Esophagus (tissue), 2 donors: ENCODE data around the gene GPR89A. TPM values are rescaled to one million over a fixed set of nuclear protein-coding genes. Genes with fewer than 3 reads are reported as not detected.

Experiments used
- H3K27ac ChIP-seq, 2 donors: one replicate each; pipeline ENCODE4 v1.5.1; 2013; ENCODE audit warnings: low read depth in 2 of 2, mild to moderate bottlenecking in 2 of 2, inconsistent platforms in 1 of 2, low read length in 1 of 2, moderate library complexity in 1 of 2
- H3K27me3 ChIP-seq, 2 donors: one replicate each; pipeline ENCODE4 v1.6.1; 2013; ENCODE audit warnings: low read length in 2 of 2, control low read depth in 1 of 2, mild to moderate bottlenecking in 1 of 2; ENCODE audit not compliant: insufficient read depth in 2 of 2, control insufficient read depth in 1 of 2
- H3K36me3 ChIP-seq, 2 donors: one replicate each; pipeline ENCODE4 v1.6.1; 2013; ENCODE audit warnings: low read length in 1 of 2; ENCODE audit not compliant: control insufficient read depth in 2 of 2, insufficient read depth in 2 of 2
- H3K4me1 ChIP-seq, 2 donors: one replicate each; pipeline ENCODE4 v1.6.1; 2013; ENCODE audit warnings: low read length in 1 of 2; ENCODE audit not compliant: control insufficient read depth in 2 of 2, insufficient read depth in 2 of 2
- H3K4me3 ChIP-seq, 2 donors: one replicate each; pipeline ENCODE4 v1.5.1; 2013; ENCODE audit warnings: low read length in 2 of 2, mild to moderate bottlenecking in 2 of 2, low read depth in 1 of 2, moderate library complexity in 1 of 2
- H3K9me3 ChIP-seq, 2 donors: one replicate each; pipeline ENCODE4 v1.6.1; 2013; ENCODE audit warnings: mild to moderate bottlenecking in 2 of 2, low read depth in 1 of 2, low read length in 1 of 2, moderate library complexity in 1 of 2; ENCODE audit not compliant: control insufficient read depth in 2 of 2, insufficient read depth in 1 of 2
- WGBS, 2 donors: extraction: QIAGEN DNeasy Blood & Tissue Kit; methylation state at CpG; one replicate each; pipeline ENCODE4 v1.1.7; 2013; 5-methylcytosine and 5-hydroxymethylcytosine counted together
- polyA plus RNA-seq, 2 donors: library from polyadenylated mRNA; stranded (reverse); fragments of 200-250 nt; gene quantifications; one replicate each; pipeline ENCODE4 v1.2.3, GENCODE V29; 2013
- donor health status: healthy with polysubstance abuse.
- donor health status: Bipolar disorder and iron deficiency.

GPR89A gene
- polyA plus RNA-seq, 2 donors: 9.5 to 9.7 TPM

DNA sequence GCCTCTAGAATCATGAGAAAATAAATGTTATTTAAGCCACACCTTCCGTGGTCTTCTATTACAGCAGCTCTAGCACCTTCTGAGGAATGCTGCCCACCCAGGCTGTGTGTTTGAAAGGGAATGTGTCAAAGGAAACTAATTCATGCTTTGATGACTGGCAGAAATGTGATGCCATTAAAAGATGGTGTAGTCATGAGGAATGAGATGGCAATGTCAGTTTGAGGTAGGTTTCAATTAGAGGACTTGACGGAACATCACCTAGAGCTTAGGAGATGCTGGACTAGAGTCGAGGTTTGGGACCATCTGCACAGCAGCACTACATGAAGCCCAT, 88.8 kb downstream of the GPR89A start:
- H3K36me3 ChIP-seq: no peaks in the 10 kb centered on the region
- no peak overlapping the region for H3K4me3 ChIP-seq
- WGBS, 2 donors: 87 to 92% methylated on average over 3 of the region's 3 CpGs
- no peaks in the 10 kb centered on the region for H3K9me3 ChIP-seq
- no peaks in the 10 kb centered on the region for H3K27me3 ChIP-seq
- H3K27ac ChIP-seq: no peak overlapping the region
- H3K4me1 ChIP-seq: peaks cover 0 to 2% of the 10 kb centered on the region in 2 donors

- H3K4me1 ChIP-seq: peaks cover 0 to 2% of the 10 kb centered on the region in 2 donors
- H3K36me3 ChIP-seq: no peaks in the 10 kb centered on the region
- WGBS, 2 donors: 83 to 86% methylated on average over 2 of the region's 2 CpGs
- H3K27me3 ChIP-seq: no peaks in the 10 kb centered on the region
- H3K9me3 ChIP-seq: no peaks in the 10 kb centered on the region
- no peak overlapping the region for H3K4me3 ChIP-seq
- H3K27ac ChIP-seq: no peak overlapping the region
Observed at GRCh38 chr1:145701306-145701862, 93.6 kb downstream of the GPR89A start.

GRCh38 chr1:145702052-145702451, 94.3 kb downstream of the GPR89A start:
- WGBS, 2 donors: 79 to 83% methylated on average over 2 of the region's 2 CpGs
- Histone ChIP-seq H3K36me3 (no peaks in the 10 kb centered on the region), H3K4me1 (peaks cover 0 to 2% of the 10 kb centered on the region in 2 donors), H3K27me3 (no peaks in the 10 kb centered on the region), H3K27ac (no peak overlapping the region), H3K4me3 (no peak overlapping the region), H3K9me3 (no peaks in the 10 kb centered on the region)

DNA sequence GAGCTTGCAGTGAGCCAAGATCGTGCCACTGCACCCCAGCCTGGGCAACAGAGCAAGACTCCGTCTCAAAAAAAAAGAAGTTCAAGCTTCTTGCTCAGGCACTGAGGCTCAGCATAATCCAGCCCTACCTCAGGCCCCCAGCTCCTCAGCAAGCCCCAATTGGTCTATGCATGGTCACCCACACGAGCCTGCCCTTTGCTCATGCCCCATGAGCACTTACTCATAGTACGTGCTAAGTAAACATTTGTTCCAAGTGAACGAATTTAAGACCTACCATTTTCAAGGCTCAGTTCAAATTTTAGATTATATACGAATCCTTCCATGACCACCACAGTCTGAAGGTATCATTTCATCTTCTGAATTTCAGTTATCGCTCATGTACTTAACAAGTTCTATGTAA, 95.0 kb downstream of the GPR89A start:
- H3K27me3 ChIP-seq: no peaks in the 10 kb centered on the region
- H3K9me3 ChIP-seq: no peaks in the 10 kb centered on the region
- H3K4me1 ChIP-seq: peaks cover 0 to 2% of the 10 kb centered on the region in 2 donors
- H3K36me3 ChIP-seq: no peaks in the 10 kb centered on the region
- H3K27ac ChIP-seq: no peak overlapping the region
- WGBS, 2 donors: 87% methylated on average over 7 of the region's 7 CpGs
- H3K4me3 ChIP-seq: no peak overlapping the region

DNA sequence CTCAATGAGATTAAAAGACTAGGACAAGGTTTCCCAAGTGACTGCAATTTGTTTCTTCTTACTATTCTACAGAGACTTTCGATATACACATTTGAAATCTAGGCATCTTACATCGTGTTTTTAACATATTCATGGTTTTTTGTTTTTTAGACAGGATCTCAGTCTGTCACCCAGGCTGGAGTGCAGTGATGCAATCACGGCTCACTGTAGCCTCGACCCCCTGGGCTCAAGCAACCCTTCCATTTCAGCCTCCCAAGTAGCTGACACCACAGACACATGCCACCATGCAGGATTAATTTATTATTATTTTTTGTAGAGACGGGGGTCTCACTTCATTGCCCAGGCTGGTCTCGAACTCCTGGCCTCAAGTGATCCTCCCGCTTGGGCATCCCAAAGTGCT, 97.8 kb downstream of the GPR89A start:
- Histone ChIP-seq H3K27me3 (no peaks in the 10 kb centered on the region), H3K36me3 (no peaks in the 10 kb centered on the region), H3K4me3 (no peak overlapping the region), H3K4me1 (peaks cover 0 to 2% of the 10 kb centered on the region in 2 donors), H3K27ac (no peak overlapping the region), H3K9me3 (no peaks in the 10 kb centered on the region)
- WGBS, 2 donors: 89% methylated on average over 7 of the region's 7 CpGs

GRCh38 chr1:145706086-145706664, 98.4 kb downstream of the GPR89A start:
- WGBS, 2 donors: 40 to 57% methylated on average over 2 of the region's 2 CpGs

GRCh38 chr1:145707183-145707867, 99.5 kb downstream of the GPR89A start, which contains the start of gene PDZK1:
PDZK1 (minus strand) TSS chr1:145707368; CDS start chr1:145688021, 19,347 bp downstream.
- H3K36me3 ChIP-seq: no peaks in the 10 kb centered on the region
- no peaks in the 10 kb centered on the region for H3K9me3 ChIP-seq
- 68 to 80% methylated on average over 9 of the region's 9 CpGs for WGBS, 2 donors
- H3K27me3 ChIP-seq: no peaks in the 10 kb centered on the region
- H3K4me1 ChIP-seq: peaks cover 0 to 2% of the 10 kb centered on the region in 2 donors
- no peak within 1 kb of the TSS for H3K4me3 ChIP-seq
- no peak within 1 kb of the TSS for H3K27ac ChIP-seq

More at GRCh38 chr1:145706086-145706664, 98.4 kb downstream of the GPR89A start:
- Histone ChIP-seq H3K27ac (no peak overlapping the region), H3K4me3 (no peak overlapping the region), H3K27me3 (no peaks in the 10 kb centered on the region), H3K4me1 (peaks cover 0 to 2% of the 10 kb centered on the region in 2 donors), H3K9me3 (no peaks in the 10 kb centered on the region), H3K36me3 (no peaks in the 10 kb centered on the region)

DNA sequence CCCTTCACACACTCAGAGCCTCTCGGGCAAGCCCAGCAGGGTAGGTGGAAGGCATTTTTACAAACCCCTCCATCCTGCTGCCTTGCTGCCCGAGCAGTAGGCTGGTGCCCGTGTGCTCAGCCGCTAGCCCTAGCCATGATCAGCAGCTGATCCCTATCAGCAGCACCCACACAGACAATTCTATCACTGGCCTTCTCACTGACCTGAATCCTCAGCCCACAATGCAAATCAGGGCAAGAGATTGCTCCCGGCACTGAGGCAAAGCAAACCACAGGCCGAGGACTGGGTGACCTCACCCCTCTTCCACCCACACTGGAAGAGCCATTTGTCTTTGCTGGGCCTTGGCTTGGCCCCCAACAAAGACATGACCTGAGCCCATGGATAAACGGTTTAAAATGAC, 100.3 kb downstream of the GPR89A start:
- 56 to 67% methylated on average over 7 of the region's 7 CpGs for WGBS, 2 donors

DNA sequence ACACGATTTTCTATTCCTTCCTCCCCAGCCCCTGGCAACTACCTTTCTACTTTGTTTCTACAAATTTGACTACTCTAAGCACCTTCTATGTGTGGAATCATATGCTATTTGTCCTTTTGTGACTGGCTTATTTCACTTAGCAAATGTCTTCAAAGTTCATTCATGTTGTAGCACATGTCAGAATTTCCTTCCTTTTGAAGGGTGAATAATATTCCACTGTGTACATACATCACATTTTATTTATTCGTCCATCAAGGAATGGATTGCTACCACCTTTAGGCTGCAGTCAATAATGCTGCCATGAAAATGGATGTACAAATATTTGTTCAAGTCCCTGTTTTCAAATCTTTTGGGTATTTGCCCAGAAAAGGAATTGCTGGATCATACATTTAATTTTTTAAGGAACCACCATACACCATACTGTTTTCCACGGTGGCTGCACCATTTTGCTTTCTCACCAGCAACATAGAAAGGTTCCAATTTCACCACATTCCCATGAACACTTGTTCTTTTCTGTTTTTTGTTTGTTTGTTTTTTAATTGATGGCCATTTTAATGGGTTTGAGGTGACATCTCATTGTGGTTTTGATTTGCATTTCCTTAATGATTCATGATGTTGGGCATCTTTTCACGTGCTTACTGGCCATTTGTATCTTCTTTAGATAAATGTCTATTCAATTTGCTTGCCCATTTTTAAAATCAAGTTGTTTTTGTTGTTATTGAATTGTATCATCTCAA, 102.7 kb downstream of the GPR89A start:
- H3K36me3 ChIP-seq: no peaks in the 10 kb centered on the region
- H3K9me3 ChIP-seq: no peaks in the 10 kb centered on the region
- WGBS, 2 donors: 69 to 81% methylated on average over 4 of the region's 4 CpGs
- peaks cover 0 to 2% of the 10 kb centered on the region in 2 donors for H3K4me1 ChIP-seq
- H3K27me3 ChIP-seq: no peaks in the 10 kb centered on the region
- no peak overlapping the region for H3K4me3 ChIP-seq
- no peak overlapping the region for H3K27ac ChIP-seq

More for the DNA sequence above, 100.3 kb downstream of the GPR89A start:
- H3K9me3 ChIP-seq: no peaks in the 10 kb centered on the region
- no peak overlapping the region for H3K27ac ChIP-seq
- H3K36me3 ChIP-seq: no peaks in the 10 kb centered on the region
- H3K27me3 ChIP-seq: no peaks in the 10 kb centered on the region
- peaks cover 0 to 2% of the 10 kb centered on the region in 2 donors for H3K4me1 ChIP-seq
- H3K4me3 ChIP-seq: no peak overlapping the region
